HG02588 (cell line): ENCODE results near the gene MORC2.

Experiments
- ATAC-seq: cut with Tn5 transposase; IDR thresholded peaks from one replicate; pipeline ENCODE4 v1.9.1; 2021; ENCODE audit warnings: mild to moderate bottlenecking, moderate library complexity; ENCODE audit not compliant: unreplicated experiment

Gene MORC2

DNA sequence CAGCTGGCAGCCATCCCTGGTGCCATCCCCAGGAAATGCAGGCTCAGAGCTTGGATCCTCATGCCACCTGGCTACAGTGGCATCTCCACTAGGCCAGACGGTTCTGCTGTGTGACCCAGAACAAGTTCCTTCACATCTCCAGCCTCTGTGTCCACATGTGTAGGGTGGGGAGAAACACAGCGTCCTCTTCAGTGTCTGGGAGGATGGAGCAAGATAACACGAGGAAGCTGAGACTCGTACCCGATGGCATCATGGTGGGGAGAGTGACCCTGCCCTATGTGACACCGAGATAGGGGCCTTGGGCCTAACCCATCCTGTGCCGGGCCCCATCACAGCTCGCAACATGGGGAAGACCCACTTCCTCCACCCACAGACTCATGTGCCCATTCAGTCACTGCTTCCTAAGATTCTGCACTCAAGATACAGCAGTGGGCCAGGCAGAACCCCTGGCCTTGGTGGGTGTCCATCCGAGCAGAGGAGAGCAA is 78.5 kb downstream of the MORC2 start:
- no peak for ATAC-seq

DNA sequence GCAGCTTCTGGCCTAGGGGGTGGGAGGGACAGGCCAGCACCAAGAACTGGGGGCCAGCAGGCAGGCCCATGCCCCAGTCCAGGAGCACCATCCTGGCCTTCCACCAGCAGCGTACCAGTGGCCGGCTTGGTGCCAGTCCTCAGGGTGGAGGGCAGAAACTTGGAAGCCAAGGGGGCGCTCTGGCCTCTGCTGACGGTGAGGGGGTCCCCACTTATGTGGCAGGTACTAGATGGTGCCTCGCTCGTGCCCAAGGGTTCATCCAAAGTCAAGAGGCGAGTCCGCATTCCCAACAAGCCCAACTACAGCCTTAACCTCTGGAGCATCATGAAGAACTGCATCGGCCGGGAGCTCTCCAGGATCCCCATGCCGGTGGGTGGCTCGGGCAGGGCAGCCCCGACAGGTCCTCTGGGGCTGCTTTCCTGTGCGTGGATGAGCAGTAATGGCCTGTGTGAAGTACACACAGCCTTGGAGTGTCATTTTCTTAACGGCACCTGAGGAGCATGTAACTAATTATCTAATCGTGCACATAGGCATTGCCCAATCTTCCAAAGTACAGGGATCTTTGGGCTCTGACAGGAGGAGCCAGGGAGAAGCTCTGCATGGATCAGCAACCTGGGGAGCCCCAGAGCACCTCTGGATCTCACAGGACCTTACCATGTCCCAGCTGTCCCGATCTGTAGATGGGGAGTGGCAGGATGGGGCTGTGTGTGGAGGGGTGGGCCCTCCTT is 79.1 kb downstream of the MORC2 start:
- no peak for ATAC-seq

DNA sequence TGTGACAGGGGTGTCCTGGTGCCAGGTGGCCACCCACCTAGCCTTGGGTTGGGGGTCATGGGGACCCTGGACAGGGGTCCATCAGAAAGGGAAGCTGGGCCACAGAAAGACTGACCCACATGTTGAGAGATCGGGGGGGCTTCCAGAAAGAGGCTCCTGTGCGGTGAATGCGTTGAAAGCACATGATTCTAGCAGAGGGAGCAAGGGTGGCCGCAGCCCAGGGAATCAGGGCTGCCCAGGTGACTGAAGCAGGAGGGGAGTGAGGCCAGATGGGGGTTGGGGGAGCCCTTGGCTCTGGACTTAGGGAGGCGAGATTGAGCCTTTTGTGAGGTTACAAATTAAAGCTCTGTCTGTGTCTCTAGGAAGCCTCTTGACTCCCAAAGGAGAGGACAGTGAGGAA is 80.7 kb downstream of the MORC2 start:
- no peak for ATAC-seq

DNA sequence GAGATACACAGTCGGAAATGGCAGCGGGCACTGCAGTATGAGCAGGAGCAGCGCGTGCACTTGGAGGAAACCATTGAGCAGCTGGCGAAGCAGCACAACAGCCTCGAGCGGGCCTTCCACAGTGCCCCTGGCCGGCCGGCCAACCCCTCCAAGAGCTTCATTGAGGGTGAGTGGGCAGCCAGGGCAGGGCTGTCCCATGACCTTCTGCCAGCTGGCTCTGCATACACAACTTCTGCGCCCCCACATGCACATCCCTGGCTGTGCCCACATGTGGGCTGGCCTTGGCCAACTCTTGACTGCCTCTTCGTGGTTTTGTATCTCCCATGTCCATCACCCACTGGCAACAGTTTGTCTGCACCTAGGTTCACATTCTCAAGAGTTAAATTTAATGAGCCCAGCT is 81.1 kb downstream of the MORC2 start:
- ATAC-seq: no peak

DNA sequence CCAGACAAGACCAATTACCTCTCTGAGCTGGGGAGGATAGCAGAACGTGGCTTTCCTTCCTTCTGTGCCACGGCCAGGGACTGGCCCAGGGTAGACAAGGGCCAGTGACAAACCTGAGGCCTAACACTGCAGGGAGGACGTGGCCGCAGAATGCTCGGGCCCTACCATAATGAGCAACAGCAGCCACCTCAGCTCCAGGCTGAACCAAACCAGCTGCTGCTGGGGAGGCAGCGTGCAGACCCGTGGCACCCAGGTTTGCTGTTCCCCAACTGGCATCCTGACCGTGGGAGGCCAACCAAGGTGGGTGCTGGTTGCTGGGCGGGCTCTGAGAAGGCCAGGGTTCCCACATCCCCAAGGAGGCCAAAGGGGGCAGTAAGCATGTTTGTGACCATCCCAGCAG is 83.0 kb downstream of the MORC2 start:
- no peak for ATAC-seq

DNA sequence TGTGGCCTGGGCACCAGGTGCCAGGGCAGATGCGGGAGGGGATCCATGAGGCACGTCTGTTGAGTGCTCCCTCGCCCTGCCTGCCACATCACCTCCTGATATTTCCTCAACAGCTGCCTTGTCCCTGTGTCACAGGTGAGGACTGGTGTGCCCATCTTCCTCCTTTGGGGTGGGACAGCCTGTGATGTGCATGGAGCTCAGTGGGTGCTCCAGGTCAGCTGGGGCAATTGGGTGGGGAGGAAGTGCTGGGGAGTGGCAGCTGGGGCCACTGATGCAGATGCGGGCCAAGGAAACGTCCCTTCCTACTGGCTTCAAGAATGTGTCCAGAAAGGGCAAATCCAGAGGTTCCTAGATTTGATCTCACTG is 83.6 kb downstream of the MORC2 start:
- no peak for ATAC-seq

DNA sequence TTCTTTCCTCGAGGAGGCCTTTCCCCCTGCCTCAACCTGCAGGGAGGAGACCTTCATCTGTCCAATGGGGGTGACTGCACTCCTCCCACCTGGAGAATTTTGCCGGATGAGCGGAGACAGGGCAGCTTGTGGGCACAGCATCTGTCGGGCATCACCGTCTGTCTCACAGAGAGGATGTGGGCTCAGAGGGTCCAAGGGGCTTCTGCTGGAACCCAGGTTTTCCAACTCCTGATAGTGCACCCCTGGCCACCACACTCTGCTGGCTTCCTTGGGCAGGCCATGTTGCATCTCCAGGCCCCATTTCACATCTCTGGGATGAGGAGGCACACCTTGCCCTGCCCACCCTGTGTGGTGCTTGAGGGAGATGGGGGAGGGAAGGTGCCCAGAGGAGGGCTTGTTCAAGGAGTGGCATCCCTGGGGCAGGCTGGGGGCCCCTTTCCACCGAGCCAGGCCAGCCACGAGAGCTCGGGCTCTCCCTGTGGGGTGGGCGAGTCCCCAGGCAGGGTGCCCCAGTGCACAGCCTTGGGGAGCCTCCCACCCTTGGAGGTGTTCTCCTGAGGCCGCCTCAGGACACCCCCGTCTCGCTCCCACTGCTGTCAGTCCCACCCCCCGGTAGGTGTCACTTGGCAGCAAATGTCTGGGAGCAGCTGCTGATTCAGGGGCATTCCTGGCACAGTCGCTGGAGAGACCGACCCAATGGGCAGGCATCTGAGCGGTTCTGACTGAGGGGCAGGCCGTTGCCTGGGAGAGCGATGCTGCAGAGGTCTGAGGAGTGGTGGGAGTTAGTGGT is 84.2 kb downstream of the MORC2 start:
- no peak for ATAC-seq

DNA sequence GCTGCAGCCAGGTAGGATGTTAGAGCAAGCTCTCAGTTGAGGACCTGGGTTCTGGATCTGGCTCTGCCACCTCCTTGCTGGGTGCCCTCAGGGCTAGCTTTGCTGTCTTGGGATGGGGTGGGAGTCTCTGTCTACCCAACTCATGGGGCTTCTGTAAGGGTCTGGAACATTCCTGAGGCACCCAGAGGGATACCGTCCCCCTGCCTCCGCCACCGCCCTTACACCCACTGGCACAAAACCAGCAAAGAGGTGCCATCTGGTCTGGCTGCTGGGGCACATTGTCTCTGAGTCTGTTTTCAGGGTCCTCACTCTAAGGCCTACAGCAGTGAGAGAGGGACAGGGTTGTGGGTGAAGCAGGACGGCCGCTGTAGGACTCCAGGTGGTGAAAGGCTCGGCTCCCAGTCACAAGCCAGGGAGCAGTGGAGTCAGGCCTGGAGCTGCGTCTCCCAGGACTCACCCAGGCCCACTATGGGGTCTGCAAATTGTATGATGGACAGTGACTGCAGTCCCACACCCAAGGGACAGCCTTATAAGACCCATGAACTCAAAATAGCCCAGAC is 84.9 kb downstream of the MORC2 start:
- ATAC-seq: no peak

DNA sequence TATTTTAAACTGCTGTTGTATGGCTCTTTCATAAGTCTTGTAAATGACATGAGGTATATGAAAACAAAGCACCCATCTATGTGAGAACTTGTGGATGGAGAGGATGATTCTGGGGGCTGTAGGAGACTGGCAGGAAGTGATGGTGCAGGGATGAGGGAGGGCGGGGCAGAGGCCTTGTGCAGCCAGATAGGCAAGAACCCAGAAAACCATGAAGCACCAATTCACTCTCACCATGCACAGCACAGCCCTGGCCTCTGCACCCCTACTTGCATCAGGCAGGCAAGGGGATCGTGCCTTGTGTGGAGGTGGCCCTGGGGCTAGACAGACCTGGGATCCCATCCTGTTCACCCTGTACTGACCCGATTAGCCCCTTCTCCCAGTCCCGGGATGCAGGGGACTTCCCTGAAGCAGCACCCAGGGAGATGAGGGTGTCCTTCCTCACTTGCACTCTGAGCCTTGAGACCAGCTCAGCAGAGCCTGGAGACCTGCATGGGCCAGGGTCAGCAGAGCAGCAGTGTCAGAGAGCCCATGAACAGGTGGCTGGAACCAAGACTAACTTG is 85.5 kb downstream of the MORC2 start:
- no peak for ATAC-seq

DNA sequence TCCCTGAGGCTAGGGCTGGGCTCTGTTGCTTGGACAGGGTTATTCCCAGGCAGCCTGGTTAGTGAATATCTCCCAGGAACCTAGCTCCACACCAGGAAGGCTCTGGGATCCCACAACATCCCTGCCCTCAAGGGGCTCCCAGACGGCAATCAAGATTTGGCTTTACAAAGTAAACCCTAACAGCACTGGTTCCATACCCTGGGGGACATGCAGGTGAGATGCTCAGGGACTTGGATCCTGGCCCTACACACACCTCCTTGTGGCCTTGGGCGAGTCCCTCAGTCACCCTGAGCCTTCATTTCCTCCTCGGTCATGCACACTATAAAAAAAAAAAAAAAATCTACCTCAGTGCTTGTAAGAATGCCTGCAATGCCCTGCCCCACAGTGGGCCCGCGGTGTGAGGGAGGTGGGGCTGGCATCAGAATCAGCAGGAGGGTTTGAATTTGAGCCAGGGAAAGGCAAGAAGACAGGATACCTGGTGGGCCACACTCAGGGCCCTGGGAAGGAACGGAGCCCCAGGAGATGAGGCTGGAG is 86.3 kb downstream of the MORC2 start:
- ATAC-seq: no peak

DNA sequence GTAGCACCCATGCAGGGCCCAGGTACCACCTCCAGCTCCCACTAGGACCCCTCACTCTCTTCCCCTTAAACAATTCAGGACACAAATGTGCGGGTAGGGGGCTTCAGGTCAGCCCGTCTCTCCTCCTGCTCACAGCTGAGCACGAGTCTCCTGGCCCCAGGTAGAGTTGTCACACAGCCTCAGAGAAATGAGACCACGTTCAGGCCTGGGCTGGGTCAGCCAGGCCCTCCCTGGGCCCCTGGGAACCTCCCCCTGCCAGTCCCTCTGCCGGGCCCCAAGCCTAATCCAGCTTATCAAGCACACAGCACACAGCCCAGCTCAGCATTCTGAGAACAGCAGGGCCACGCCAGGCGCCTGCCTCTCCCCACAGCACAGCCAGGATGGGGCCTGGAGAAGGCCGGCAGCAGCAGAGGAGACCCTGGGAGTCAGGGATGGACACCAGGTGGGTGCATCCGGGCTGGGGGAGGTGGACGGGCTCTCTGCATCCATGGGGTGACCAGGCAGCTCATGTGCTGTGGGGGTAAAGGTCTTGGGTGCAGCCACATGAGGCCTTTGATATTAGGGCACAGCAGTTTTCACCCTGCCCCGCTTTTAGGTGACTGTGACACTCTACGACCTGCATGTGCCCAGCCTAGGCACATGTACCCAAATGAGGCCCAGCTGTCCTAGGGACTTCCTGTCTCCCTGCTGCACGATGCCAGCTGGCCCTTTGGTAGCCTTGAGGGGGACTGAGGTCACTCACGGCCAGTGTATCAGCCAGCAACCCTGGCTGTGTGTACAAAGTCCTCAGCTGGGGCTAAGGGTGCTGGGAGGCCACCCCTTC is 87.0 kb downstream of the MORC2 start:
- ATAC-seq: no peak

DNA sequence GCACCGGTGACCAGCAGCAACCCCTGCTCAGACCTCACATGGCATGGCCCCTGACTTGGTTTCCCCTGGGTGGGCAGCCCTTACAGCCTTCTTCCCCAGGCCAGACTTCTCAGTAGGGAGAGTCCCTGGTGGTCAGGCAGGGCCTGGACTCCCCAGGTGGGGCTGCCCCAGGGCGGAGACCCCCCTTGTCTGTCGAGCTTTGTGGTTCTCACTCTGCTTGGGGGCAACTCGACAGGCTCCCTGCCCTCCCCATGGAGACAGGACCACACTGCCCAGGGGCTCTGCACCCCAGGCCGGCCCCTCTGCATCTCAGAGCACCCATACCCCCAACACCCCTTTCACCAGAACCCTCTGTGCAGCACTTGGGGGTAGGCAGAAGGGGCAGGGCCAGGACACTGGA is 87.7 kb downstream of the MORC2 start:
- ATAC-seq: no peak

DNA sequence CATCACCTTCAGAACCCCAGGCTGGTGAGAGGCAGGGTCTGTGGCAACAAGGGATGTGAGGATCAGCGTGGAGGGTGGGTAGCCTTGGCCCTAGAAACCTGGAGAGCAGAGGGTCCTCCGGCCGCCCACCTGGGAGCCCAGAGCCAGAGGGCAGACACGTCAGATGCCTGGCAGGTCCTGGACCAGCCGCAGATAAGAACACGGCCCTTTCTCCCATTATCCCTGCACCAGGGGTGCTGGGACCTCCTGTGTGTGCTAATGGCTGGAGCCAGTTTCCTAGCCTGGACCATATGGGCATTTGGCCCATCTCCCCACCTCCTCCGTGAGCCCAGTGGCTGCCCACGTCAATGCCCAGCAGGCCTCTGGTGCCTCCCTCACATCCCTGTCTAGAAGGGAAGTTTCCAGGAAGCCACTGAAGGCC is 88.4 kb downstream of the MORC2 start:
- no peak for ATAC-seq

DNA sequence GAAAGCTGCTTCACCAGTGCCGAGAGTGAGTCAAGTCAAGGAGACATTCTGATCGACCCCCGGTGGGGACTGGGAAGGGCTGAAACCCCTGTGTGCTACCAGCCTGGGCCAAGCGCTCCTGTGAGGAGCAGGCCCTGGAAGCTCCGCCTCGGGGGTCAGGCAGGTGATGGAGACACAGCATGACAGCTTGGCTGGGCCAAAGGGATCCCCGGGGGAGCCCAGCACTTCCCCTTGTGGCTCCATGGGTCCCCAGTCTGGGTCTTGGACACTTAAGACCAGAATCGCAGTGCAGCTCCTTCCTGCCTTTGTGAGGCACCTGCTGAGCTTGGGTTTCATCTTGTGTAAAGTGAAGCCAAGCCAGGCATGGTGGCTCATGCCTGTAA is 89.2 kb downstream of the MORC2 start:
- no peak for ATAC-seq

DNA sequence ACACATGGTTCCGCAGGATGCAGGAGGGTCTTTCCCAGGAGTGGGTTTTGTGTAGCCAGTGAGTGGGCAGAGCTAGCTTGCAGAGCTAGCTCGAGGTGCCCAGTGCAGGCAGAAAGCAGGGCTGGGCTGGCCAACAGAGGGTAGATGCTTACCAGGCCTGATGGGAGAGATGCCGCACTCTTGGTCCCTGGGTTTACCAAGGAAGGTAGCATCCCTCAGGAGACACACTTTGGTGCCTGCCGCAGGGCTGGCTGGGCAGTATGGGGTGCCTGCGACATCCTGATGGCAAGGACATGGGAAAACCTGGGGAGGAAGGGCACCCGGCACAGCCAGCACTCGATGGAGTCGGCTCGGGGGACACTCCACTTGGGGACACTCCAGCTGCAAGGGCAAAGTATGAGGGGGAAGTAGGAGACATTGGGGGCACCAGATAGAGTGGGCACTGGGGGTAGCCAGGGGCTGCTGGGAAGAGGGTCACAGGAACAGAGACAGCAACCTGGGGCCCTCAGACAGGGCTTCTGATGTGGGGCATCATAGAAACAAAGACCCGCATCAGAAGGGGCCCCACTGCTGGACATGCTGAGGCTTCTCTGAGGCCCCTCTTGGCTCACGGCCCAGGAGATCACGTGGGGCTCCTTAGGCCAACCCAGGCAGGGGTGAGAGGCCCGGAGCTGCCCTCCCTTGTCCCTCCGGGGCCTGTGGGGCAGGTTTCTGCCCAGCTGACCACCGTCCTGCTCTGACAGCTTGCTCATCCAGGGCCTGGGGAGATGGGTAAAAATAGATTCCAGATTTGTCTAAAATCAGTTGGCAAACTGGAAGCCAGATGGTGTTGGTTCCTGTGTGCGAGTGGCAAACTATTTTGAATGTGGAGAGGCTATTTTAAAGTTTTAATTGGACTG is 89.8 kb downstream of the MORC2 start:
- no peak for ATAC-seq

DNA sequence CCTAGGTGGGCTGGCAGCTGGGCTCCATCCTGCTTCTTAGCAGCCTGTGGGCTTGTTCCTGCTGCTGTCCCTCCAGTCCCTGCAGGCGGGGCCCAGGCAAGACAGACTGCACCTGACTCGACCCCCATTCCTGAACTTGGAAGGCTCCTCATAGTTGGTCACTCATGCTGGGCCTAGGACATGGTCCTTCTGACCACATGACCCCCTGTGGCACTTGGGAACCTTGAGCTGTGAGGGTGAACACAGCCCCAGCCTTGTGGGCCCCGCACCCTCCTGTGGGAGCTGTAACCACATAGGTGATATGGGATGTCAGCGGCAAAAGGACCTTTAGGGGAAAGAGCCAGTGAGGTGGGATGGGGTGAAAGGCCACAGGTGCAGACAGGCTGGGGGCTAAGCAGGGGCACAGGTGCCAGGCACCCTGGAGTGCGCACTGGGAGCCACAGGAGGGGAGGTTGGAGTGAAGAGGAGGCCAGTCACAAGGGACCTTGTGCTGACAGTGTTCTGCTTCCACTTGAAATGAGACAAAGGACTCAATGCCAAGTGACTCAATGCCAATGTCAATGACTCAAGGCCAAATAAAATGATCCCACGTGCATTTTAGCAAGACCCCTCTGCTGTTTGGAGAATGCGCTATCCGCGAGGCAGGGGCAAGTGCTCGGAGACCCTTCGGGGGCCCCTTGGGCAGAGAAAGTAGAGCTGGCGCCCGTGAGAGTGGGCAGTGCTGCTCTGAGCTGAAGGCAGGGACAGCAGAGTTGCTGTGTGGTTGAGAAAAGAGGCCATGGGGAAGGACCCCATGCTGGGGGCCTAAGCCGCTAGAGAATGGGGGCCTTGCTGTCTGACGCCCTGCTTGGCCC is 90.7 kb downstream of the MORC2 start:
- no peak for ATAC-seq

DNA sequence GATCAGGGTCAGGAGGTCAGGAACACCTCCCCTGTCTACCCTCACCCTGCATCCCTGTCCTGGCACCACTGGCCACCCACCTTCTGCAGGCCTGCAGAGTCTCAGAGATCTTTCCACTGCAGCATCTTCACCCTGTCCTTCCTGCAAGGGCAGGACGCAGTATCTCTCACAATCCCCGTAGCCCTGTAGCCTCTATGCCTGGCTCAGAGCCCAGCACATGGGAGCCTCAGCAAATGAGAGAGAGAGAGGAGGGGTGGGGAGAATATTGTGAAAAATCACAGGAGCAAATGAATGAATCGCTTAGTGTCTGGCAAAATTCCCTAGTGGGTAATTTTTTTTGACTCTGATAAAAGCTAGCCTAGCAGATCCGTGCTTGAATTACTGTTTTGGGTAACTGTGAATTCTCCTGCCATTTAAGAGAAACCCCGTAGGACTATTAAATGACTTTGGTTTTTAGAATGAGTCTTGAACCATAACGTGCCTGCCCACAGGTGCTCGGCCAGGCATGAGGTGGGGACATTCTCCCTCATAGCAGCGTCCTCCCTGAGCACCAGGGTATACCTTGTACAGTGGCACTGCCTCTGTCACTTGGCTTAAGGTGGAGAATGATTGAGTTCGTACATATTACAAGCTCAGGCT is 91.5 kb downstream of the MORC2 start:
- no peak for ATAC-seq

DNA sequence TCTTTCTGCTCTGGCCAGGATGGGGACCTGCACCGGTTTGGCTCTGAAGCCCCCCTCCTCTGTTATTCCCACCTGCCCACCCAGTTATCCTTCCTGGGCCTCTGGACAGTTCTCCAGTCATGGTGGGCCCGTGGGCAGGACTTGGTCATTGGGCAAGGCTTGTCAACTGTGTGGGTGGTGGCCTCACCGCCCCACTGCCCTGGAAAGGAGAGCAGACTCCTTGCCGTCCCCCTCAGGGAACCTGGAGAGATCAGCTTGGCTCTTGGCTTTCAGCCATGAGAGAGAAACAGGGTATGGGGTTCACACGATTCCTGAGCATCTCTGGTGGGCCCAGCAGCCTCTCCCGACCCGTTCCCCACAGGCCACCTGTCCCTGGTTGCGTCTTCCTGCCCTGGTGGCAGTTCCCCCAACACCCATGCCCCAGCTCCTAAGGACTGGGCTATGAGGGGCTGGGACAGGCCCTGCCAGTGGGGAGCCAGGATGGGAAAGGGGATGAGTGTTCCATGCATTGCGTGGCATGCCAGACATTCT is 92.3 kb downstream of the MORC2 start:
- ATAC-seq: no peak
